ENCODE results near the gene SYT14. TPM values are rescaled to one million over a fixed set of nuclear protein-coding genes. Genes with fewer than 3 reads are reported as not detected.
"Not testable (repeated sequence)": the region's sequence is repeated elsewhere in the genome, so short reads cannot be mapped to it uniquely, and the experiment has no call there.

The SYT14 gene
- total RNA-seq, 2 experiments from 2014 or later, result not detected

DNA sequence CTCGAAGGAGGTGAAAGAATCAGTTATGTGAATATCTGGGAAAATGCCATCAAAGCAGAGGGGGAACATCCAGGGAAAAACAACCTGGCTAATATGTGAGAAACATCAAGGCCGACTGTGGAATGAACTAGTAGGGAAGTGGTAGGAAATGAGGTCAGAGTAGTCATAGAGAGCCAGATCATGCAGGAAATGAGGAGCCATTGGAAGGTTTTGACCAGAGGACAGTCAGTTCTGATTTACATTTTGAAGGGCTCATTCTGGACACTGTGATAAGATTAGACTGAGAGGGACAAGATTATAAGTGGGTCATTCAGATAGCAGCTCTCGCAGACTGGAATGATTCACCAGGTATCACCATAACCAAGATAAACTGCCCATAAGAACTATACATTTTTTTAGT, 63.7 kb downstream of the SYT14 start:
- Mint-ChIP-seq H3K9me3 (no peaks in the 10 kb centered on the region), H3K4me3 (no peak overlapping the region), H3K4me1 (ENCODE audit: low read depth) (no peaks in the 10 kb centered on the region), H3K27me3 (peaks cover 6% of the 10 kb centered on the region), H3K36me3 (no peaks in the 10 kb centered on the region), H3K27ac (no peak overlapping the region)
- DNase-seq, result no peak
- intact Hi-C loops (cut with micrococcal nuclease), result no loop called here
- ChIA-PET POLR2A (no interaction called here), CTCF (no interaction called here)

GRCh38 chr1:210003501-210003900, 65.5 kb downstream of the SYT14 start:
- no peaks in the 10 kb centered on the region for H3K4me1 Mint-ChIP-seq (ENCODE audit: low read depth)
- no peak overlapping the region for H3K27ac Mint-ChIP-seq
- H3K4me3 Mint-ChIP-seq, result no peak overlapping the region
- CTCF ChIA-PET, result no interaction called here
- no peaks in the 10 kb centered on the region for H3K36me3 Mint-ChIP-seq
- POLR2A ChIA-PET, result no interaction called here
- peaks cover 2% of the 10 kb centered on the region for H3K27me3 Mint-ChIP-seq
- H3K9me3 Mint-ChIP-seq, result no peaks in the 10 kb centered on the region
- DNase-seq, result no peak
- intact Hi-C loops (cut with micrococcal nuclease), result no loop called here

DNA sequence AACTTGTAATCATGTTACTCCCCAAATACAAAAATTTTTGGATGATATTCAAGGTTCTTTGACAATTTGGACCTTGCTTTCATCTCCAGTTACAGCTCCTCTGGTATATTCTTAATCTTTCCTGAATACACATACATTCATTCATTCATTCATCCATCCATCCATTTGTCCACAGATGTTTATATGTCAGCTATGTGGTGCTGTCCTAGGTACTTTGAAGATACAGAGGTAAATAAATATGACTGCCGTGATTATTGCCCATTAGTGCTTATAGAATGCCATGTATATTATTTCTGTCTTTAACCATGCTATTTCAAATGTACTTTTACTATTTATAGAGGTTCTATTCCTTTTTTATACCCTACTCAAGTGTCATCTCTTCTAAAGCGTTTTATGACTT, 72.1 kb downstream of the SYT14 start:
- Mint-ChIP-seq H3K4me3 (no peak overlapping the region), H3K9me3 (no peaks in the 10 kb centered on the region), H3K4me1 (ENCODE audit: low read depth) (no peaks in the 10 kb centered on the region), H3K27me3 (no peaks in the 10 kb centered on the region), H3K36me3 (no peaks in the 10 kb centered on the region), H3K27ac (no peak overlapping the region)
- ChIA-PET POLR2A (no interaction called here), CTCF (no interaction called here)
- no peak for DNase-seq
- intact Hi-C loops (cut with micrococcal nuclease), result no loop called here

DNA sequence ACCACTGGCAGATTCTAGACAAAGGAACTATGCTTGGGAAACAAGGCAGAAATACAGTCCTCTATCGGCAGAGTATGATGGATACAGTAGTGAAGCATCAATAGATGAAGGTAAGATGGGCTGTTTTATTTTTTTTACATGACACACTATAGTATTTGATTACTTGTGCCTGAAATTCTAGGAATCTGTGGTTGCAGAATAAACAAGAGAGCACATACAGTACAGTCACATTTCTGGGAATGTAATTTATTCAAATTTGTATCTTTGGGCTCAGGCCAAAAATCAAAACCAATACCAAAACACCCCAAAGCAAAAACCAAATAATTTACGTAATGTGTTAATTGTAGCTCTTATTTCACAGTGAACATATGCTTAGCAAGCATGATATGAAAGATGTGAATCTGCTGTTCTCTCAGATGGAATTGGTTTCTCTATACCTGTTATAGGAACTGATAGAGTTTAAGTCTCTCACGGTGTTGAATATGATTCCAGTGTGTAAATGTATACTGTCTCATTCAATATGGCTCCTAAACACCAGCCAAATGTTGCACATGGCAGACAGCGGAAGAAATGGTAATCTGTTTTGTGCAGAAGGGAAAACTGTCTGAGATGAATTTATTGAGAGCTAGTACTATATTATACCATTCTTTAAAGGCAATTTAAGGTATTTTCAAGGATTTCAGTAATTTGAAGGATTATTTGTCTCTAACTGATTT, 83.3 kb downstream of the SYT14 start:
- DNase-seq, result no peak
- H3K9me3 Mint-ChIP-seq, result no peaks in the 10 kb centered on the region
- H3K27me3 Mint-ChIP-seq, result no peaks in the 10 kb centered on the region
- intact Hi-C loops (cut with micrococcal nuclease), result no loop called here
- no peak overlapping the region for H3K4me3 Mint-ChIP-seq
- no peaks in the 10 kb centered on the region for H3K4me1 Mint-ChIP-seq (ENCODE audit: low read depth)
- no peaks in the 10 kb centered on the region for H3K36me3 Mint-ChIP-seq
- ChIA-PET CTCF (no interaction called here), POLR2A (no interaction called here)
- no peak overlapping the region for H3K27ac Mint-ChIP-seq

DNA sequence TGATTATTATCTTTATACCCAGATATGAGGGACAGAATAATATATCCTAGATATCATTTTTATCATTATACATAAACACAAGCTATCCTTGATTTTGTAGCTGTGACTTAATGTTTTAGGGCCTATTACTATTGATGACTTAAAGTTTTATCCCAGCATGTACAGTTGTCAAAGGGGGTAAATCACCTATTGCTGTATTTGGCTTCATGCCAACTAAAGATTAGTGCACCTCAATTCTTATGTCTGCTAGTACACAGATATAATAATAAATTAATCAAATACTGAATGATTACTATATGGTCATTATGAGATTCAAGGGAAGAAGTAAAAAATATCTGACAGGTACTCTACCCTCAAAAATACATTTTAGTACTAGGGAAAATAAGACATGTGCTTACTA, 84.0 kb downstream of the SYT14 start:
- no peak for DNase-seq
- CTCF ChIA-PET, result interaction anchor here (1.0 kb wide), 1 partner anchor 122 kb away, joined by 3 read pairs; no protein-coding TSS in a partner anchor
- intact Hi-C loops (cut with micrococcal nuclease), result no loop called here
- H3K27me3 Mint-ChIP-seq, result no peaks in the 10 kb centered on the region
- H3K4me3 Mint-ChIP-seq, result no peak overlapping the region
- no peaks in the 10 kb centered on the region for H3K36me3 Mint-ChIP-seq
- no peak overlapping the region for H3K27ac Mint-ChIP-seq
- no peaks in the 10 kb centered on the region for H3K4me1 Mint-ChIP-seq (ENCODE audit: low read depth)
- H3K9me3 Mint-ChIP-seq, result no peaks in the 10 kb centered on the region
- POLR2A ChIA-PET, result no interaction called here

DNA sequence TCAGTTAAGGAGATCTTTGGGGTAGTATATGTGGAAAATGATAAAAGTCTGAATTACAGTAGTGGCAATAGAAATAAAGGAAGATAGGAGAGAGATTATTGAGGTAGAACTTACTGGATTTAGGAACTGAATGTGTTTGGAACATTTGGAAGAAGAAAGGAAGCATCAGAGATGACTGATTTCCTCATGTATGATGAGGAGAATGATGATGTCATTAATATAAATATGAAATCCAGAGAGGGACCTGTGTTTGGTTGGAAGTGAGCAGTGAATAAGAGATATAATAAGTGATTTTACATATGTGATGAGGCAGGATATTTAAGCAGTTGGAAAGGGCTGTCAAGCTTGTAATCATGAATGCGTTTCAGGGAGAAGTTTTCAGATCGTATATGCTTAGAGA, 86.3 kb downstream of the SYT14 start:
- ChIA-PET CTCF (no interaction called here), POLR2A (no interaction called here)
- no peak for DNase-seq
- Mint-ChIP-seq H3K27ac (no peak overlapping the region), H3K9me3 (no peaks in the 10 kb centered on the region), H3K36me3 (no peaks in the 10 kb centered on the region), H3K4me3 (no peak overlapping the region), H3K4me1 (ENCODE audit: low read depth) (no peaks in the 10 kb centered on the region), H3K27me3 (peaks cover 1% of the 10 kb centered on the region)
- intact Hi-C loops (cut with micrococcal nuclease), result no loop called here

- DNase-seq, result no peak
- ChIA-PET POLR2A (no interaction called here), CTCF (no interaction called here)
- Mint-ChIP-seq H3K27ac (no peak overlapping the region), H3K36me3 (no peaks in the 10 kb centered on the region), H3K27me3 (peaks cover 3% of the 10 kb centered on the region), H3K9me3 (no peaks in the 10 kb centered on the region), H3K4me3 (no peak overlapping the region), H3K4me1 (ENCODE audit: low read depth) (no peaks in the 10 kb centered on the region)
- intact Hi-C loops (cut with micrococcal nuclease), result no loop called here
Observed at GRCh38 chr1:210024996-210025395, 87.0 kb downstream of the SYT14 start.

DNA sequence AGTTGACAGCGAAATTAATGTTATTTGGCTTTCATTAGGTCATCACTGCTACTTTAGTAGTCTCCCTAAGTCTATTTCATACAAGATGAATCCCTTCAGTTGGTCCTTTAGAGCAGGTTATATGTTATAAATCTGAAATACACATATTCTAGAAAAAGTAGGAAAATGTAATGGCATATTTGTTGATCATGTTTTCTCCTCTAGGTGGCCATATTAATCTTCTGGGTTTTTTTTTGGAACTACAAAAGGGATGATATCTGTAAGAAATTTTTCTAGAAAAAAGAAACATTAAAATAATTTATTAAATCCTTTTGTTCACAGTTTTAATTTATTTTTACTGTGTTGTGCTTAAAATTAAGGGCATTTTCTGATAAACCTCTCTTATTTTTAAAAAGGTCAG, 87.9 kb downstream of the SYT14 start:
- no peaks in the 10 kb centered on the region for H3K9me3 Mint-ChIP-seq
- H3K27ac Mint-ChIP-seq, result no peak overlapping the region
- DNase-seq, result no peak
- no peaks in the 10 kb centered on the region for H3K36me3 Mint-ChIP-seq
- ChIA-PET CTCF (no interaction called here), POLR2A (no interaction called here)
- no peaks in the 10 kb centered on the region for H3K4me1 Mint-ChIP-seq (ENCODE audit: low read depth)
- intact Hi-C loops (cut with micrococcal nuclease), result no loop called here
- H3K27me3 Mint-ChIP-seq, result peaks cover 7% of the 10 kb centered on the region
- H3K4me3 Mint-ChIP-seq, result no peak overlapping the region

- ChIA-PET CTCF (no interaction called here), POLR2A (no interaction called here)
- Mint-ChIP-seq H3K27ac (no peak overlapping the region), H3K27me3 (peaks cover 9% of the 10 kb centered on the region), H3K4me3 (no peak overlapping the region), H3K4me1 (ENCODE audit: low read depth) (no peaks in the 10 kb centered on the region), H3K36me3 (no peaks in the 10 kb centered on the region), H3K9me3 (no peaks in the 10 kb centered on the region)
- no peak for DNase-seq
- intact Hi-C loops (cut with micrococcal nuclease), result no loop called here
Observed at GRCh38 chr1:210027994-210028393, 90.0 kb downstream of the SYT14 start.

DNA sequence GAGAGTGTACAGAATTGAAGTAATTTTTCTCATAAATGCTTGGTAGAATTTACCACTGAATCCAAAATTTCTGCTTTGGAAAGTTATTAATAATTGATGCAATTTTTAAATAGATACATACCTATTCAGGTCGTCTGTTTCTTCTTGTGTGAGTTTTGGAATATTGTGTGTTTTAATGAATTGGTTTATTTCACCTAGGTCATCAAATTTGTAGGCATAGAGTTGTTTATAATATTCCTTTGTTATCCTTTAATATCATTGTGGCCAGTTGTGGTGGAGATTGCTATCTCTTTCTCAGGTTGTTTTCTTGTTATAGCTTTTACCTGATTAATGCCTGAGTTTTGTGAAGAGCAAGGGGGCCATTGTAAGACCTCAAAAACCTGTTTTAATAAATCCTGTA, 93.5 kb downstream of the SYT14 start:
- Mint-ChIP-seq H3K27ac (no peak overlapping the region), H3K9me3 (no peaks in the 10 kb centered on the region), H3K36me3 (no peaks in the 10 kb centered on the region), H3K4me3 (no peak overlapping the region), H3K27me3 (peaks cover 11% of the 10 kb centered on the region), H3K4me1 (ENCODE audit: low read depth) (no peaks in the 10 kb centered on the region)
- ChIA-PET CTCF (no interaction called here), POLR2A (no interaction called here)
- DNase-seq, result no peak
- intact Hi-C loops (cut with micrococcal nuclease), result no loop called here

DNA sequence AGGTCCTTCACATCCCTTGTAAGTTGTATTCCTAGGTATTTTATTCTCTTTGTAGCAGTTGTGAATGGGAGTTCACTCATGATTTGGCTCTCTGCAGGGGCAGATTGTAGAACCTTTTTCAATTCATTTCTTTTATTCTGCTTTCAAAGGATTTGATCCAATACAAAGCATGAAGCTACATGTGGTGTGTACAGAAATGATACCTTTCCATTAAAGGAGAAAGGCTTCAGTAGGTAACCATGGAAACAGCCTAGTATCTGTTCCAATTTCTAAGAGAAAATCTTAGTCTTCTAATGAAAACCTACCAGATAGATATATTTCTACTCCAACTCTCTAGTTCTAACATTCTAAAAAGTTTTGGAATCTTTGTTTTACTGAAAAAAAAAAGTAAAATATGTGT, 105.0 kb downstream of the SYT14 start:
- Mint-ChIP-seq H3K27ac (no peak overlapping the region), H3K4me3 (no peak overlapping the region), H3K36me3 (no peaks in the 10 kb centered on the region), H3K4me1 (ENCODE audit: low read depth) (no peaks in the 10 kb centered on the region), H3K9me3 (peaks cover 4% of the 10 kb centered on the region), H3K27me3 (no peaks in the 10 kb centered on the region)
- ChIA-PET POLR2A (no interaction called here), CTCF (no interaction called here)
- no peak for DNase-seq
- intact Hi-C loops (cut with micrococcal nuclease), result no loop called here

DNA sequence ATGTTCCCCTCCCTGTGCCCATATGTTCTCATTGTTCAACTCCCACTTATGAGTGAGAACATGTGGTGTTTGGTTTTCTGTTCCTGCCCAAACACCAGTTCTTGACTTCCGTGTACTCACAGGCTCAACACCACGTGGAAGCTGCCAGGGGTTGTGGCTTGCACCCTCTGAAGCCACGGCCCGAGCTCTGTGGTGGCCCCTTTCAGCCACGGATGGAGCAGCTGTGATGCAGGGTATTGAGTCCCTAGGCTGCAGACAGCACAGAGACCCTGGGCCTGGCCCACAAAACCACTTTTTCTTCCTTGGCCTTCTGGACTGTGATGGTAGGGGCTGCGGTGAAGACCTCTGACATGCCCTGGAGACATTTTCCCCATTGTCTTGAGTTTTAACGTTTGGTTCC, 111.6 kb downstream of the SYT14 start:
- Mint-ChIP-seq H3K27me3 (no peaks in the 10 kb centered on the region), H3K9me3 (peaks cover 4% of the 10 kb centered on the region), H3K36me3 (no peaks in the 10 kb centered on the region), H3K4me3 (no peak overlapping the region), H3K27ac (no peak overlapping the region), H3K4me1 (ENCODE audit: low read depth) (no peaks in the 10 kb centered on the region)
- ChIA-PET CTCF (no interaction called here), POLR2A (no interaction called here)
- no peak for DNase-seq
- intact Hi-C loops (cut with micrococcal nuclease), result no loop called here

- H3K4me3 Mint-ChIP-seq; intact Hi-C loops (cut with micrococcal nuclease); DNase-seq: not testable (repeated sequence)
Observed at GRCh38 chr1:210050491-210050890, 112.5 kb downstream of the SYT14 start.

More at GRCh38 chr1:210050491-210050890, 112.5 kb downstream of the SYT14 start:
- H3K9me3 Mint-ChIP-seq; H3K27me3 Mint-ChIP-seq; CTCF ChIA-PET; H3K36me3 Mint-ChIP-seq; H3K4me1 Mint-ChIP-seq (ENCODE audit: low read depth); H3K27ac Mint-ChIP-seq; POLR2A ChIA-PET: not testable (repeated sequence)

All from activated CD4-positive, alpha-beta memory T cell treated with anti-CD3 and anti-CD28 coated beads for 36 hours (primary cell).